Activated CD4-positive, alpha-beta T cell treated with anti-CD3 and anti-CD28 coated beads, Interleukin-2, amount 50 U/mL, for 1 hour (primary cell): ENCODE data around the gene ZNF469.
A peak's percentile ranks its signal among the peaks of the same experiment; 100 is the strongest.

Experiments used
- DNase-seq: peaks from one replicate; pipeline ENCODE4 v3.0.0-alpha.2; 2020

Gene ZNF469

GRCh38 chr16:88382491-88383400 is at the start of gene ZNF469:
Gene ZNF469 (plus strand): TSS chr16:88382959. CDS start chr16:88427471, 44,512 bp downstream.
- DNase-seq: no peak

GRCh38 chr16:88333848-88334777 is 48.6 kb upstream of the ZNF469 start:
- no peak for DNase-seq

- DNase-seq: no peak
Measured at GRCh38 chr16:88334778-88335720, 47.7 kb upstream of the ZNF469 start.

- no peak for DNase-seq
Measured at GRCh38 chr16:88337021-88337420, 45.7 kb upstream of the ZNF469 start.

- DNase-seq: no peak
Measured at GRCh38 chr16:88337538-88337937, 45.2 kb upstream of the ZNF469 start.

GRCh38 chr16:88338111-88338510 is 44.6 kb upstream of the ZNF469 start:
- DNase-seq: no peak

- no peak for DNase-seq
Measured at GRCh38 chr16:88338896-88339295, 43.9 kb upstream of the ZNF469 start.

- no peak for DNase-seq
Measured at GRCh38 chr16:88339930-88340754, 42.6 kb upstream of the ZNF469 start.

- no peak for DNase-seq
Measured at GRCh38 chr16:88340755-88341150, 42.0 kb upstream of the ZNF469 start.

GRCh38 chr16:88341551-88342290 is 41.0 kb upstream of the ZNF469 start:
- no peak for DNase-seq

- DNase-seq: no peak
Measured at GRCh38 chr16:88342491-88342890, 40.3 kb upstream of the ZNF469 start.

GRCh38 chr16:88343271-88343791 is 39.4 kb upstream of the ZNF469 start:
- DNase-seq: no peak

GRCh38 chr16:88344411-88345030 is 38.2 kb upstream of the ZNF469 start:
- no peak for DNase-seq

- DNase-seq: no peak
Measured at GRCh38 chr16:88345031-88345720, 37.6 kb upstream of the ZNF469 start.

GRCh38 chr16:88345721-88346560 is 36.8 kb upstream of the ZNF469 start:
- no peak for DNase-seq

- DNase-seq: no peak
Measured at GRCh38 chr16:88346680-88347505, 35.9 kb upstream of the ZNF469 start.

GRCh38 chr16:88347656-88348376 is 34.9 kb upstream of the ZNF469 start:
- DNase-seq: peak; percentile 8
